WERI-Rb-1 (cell line): Measurements from ENCODE around the gene PRSS33.

Source experiments
- DNase-seq: peaks from one replicate; pipeline ENCODE4 v3.0.0-alpha.2; 2020
- H3K27ac ChIP-seq: fragments of 250-450 bp; sonication (Bioruptor Pico); 2 replicates; pipeline ENCODE4 v1.5.1; 2020; ENCODE audit warnings: mild to moderate bottlenecking, moderate library complexity
- H3K27me3 ChIP-seq: fragments of 250-450 bp; sonication (Bioruptor Pico); 2 replicates; pipeline ENCODE4 v1.5.1; 2021; ENCODE audit warnings: mild to moderate bottlenecking, low read depth, moderate library complexity; ENCODE audit not compliant: insufficient read depth, severe bottlenecking
- H3K36me3 ChIP-seq: fragments of 250-450 bp; sonication (Bioruptor Pico); 2 replicates; pipeline ENCODE4 v1.5.1; 2020; ENCODE audit warnings: mild to moderate bottlenecking, moderate library complexity
- H3K4me3 ChIP-seq: 2 replicates; pipeline ENCODE4 v1.5.1; 2011; ENCODE audit warnings: low read depth, mild to moderate bottlenecking, control low read depth, low read length
- H3K9me3 ChIP-seq: fragments of 250-450 bp; sonication (Bioruptor Pico); 2 replicates; pipeline ENCODE4 v1.5.1; 2021; ENCODE audit warnings: mild to moderate bottlenecking, moderate library complexity; ENCODE audit not compliant: severe bottlenecking
- CTCF ChIP-seq: IDR thresholded peaks from 2 replicates; pipeline ENCODE4 v1.5.1; 2011; ENCODE audit warnings: low read depth, mild to moderate bottlenecking, control low read depth, inconsistent platforms, low read length

PRSS33 gene

GRCh38 chr16:2816751-2817339 lies 29.5 kb upstream of the PRSS33 start, which contains the start of gene PRSS21:
Gene PRSS21 (plus strand): TSS chr16:2817237. CDS start chr16:2817269, 32 bp downstream.
- Histone ChIP-seq H3K9me3 (no peaks in the 10 kb centered on the region), H3K27ac (no peak within 1 kb of the TSS), H3K4me3 (no peak within 1 kb of the TSS), H3K27me3 (no peaks in the 10 kb centered on the region), H3K36me3 (no peaks in the 10 kb centered on the region)
- no peak for DNase-seq
- no peak for TF ChIP-seq CTCF

DNA sequence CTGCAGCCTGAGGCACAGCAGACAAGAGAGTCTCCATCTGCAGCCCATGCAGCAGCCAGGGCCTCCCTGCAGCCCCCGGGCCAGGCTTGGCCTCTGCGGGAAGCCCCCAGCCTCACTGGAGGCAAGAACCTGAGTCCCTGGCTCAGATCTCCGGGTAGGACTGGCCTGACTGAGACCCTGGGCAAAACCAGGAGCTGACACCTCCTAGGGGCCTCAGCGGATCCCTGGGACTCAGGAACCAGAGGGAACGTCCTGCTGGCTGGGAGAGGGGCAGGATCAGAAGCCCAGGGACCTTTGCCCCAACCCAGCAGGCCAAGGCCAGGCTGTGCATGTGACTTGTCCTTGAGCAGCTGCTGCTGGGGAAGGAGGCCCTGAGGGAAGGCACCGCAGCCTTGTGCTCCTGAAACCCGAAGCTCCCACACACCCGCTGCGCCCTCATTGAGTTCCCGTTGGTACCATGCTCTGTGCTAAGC lies 28.0 kb upstream of the PRSS33 start:
- no peaks in the 10 kb centered on the region for H3K36me3 ChIP-seq
- no peaks in the 10 kb centered on the region for H3K27me3 ChIP-seq
- H3K4me3 ChIP-seq: no peak overlapping the region
- TF ChIP-seq CTCF: no peak
- no peak overlapping the region for H3K27ac ChIP-seq
- no peak for DNase-seq
- H3K9me3 ChIP-seq: no peaks in the 10 kb centered on the region

- no peak for TF ChIP-seq CTCF
- Histone ChIP-seq H3K9me3 (no peaks in the 10 kb centered on the region), H3K27ac (no peak overlapping the region), H3K4me3 (no peak overlapping the region), H3K36me3 (no peaks in the 10 kb centered on the region), H3K27me3 (no peaks in the 10 kb centered on the region)
- DNase-seq: no peak
Measured at GRCh38 chr16:2814551-2815298, 27.4 kb upstream of the PRSS33 start.

GRCh38 chr16:2813771-2814221 lies 26.4 kb upstream of the PRSS33 start:
- no peaks in the 10 kb centered on the region for H3K27me3 ChIP-seq
- DNase-seq: no peak
- H3K9me3 ChIP-seq: no peaks in the 10 kb centered on the region
- no peaks in the 10 kb centered on the region for H3K36me3 ChIP-seq
- H3K27ac ChIP-seq: no peak overlapping the region
- no peak overlapping the region for H3K4me3 ChIP-seq
- TF ChIP-seq CTCF: no peak

- Histone ChIP-seq H3K27me3 (no peaks in the 10 kb centered on the region), H3K36me3 (no peaks in the 10 kb centered on the region), H3K9me3 (no peaks in the 10 kb centered on the region), H3K27ac (no peak overlapping the region), H3K4me3 (no peak overlapping the region)
- DNase-seq: peak; percentile 66
- TF ChIP-seq CTCF: no peak
Measured at GRCh38 chr16:2811703-2812471, 24.5 kb upstream of the PRSS33 start.
